Natural killer cell (primary cell): Measurements from ENCODE around the gene RHEX. TPM values are rescaled to one million over a fixed set of nuclear protein-coding genes. Genes with fewer than 3 reads are reported as not detected.

Experiments
- ATAC-seq, 3 donors: fragments of 150-1000 bp in 2 of 3; fragments of 200-7000 bp in 1 of 3; cut with Tn5 transposase; 1 replicate in 1 of 3; 2 replicates in 2 of 3; pipeline ENCODE4 v1.10.0; 2021; ENCODE audit warnings: mild to moderate bottlenecking in 2 of 3, moderate library complexity in 2 of 3
- DNase-seq, 2 donors: peaks; one replicate each; pipeline versions ENCODE4 v3.0.0 to v3.0.0-alpha.2; 2013 to 2021; ENCODE audit warnings: mixed read lengths in 1 of 2
- H3K27ac ChIP-seq: one replicate; pipeline ENCODE4 v1.5.1; 2013; ENCODE audit warnings: mild to moderate bottlenecking, low read length
- H3K27me3 ChIP-seq: one replicate; pipeline ENCODE4 v1.6.1; 2013; ENCODE audit warnings: low read length; ENCODE audit not compliant: control insufficient read depth, insufficient read depth
- H3K36me3 ChIP-seq: one replicate; pipeline ENCODE4 v1.6.1; 2013; ENCODE audit warnings: low read length; ENCODE audit not compliant: control insufficient read depth, insufficient read depth
- H3K4me1 ChIP-seq: one replicate; pipeline ENCODE4 v1.6.1; 2013; ENCODE audit warnings: low read length; ENCODE audit not compliant: control insufficient read depth, insufficient read depth
- H3K4me3 ChIP-seq: one replicate; pipeline ENCODE4 v1.5.1; 2013; ENCODE audit warnings: low read length
- H3K9me3 ChIP-seq: one replicate; pipeline ENCODE4 v1.6.1; 2013; ENCODE audit warnings: low read length; ENCODE audit not compliant: control insufficient read depth, insufficient read depth
- H3K27ac Mint-ChIP-seq, 2 donors: one replicate each; pipeline ENCODE4 v1.8.0; 2022; ENCODE audit warnings: mild to moderate bottlenecking in 2 of 2, mixed read lengths in 2 of 2, moderate library complexity in 1 of 2
- H3K27me3 Mint-ChIP-seq, 2 donors: one replicate each; pipeline ENCODE4 v1.8.0; 2022; ENCODE audit warnings: low read depth in 2 of 2, mixed read lengths in 2 of 2
- H3K36me3 Mint-ChIP-seq: one replicate; pipeline ENCODE4 v1.8.0; 2022; ENCODE audit warnings: mixed read lengths
- H3K4me1 Mint-ChIP-seq, 2 donors: one replicate each; pipeline ENCODE4 v1.8.0; 2022; ENCODE audit warnings: mixed read lengths in 2 of 2
- H3K4me3 Mint-ChIP-seq: one replicate; pipeline ENCODE4 v1.8.0; 2022; ENCODE audit warnings: mild to moderate bottlenecking, moderate library complexity, mixed read lengths
- H3K9me3 Mint-ChIP-seq, 2 donors: one replicate each; pipeline ENCODE4 v1.8.0; 2022; ENCODE audit warnings: mixed read lengths in 2 of 2
- CTCF ChIP-seq: fragments of 200-600 bp; IDR thresholded peaks from one replicate; pipeline ENCODE4 v1.8.0; 2022; ENCODE audit warnings: antibody characterized with exemption
- WGBS: methylation state at CpG from one replicate; pipeline ENCODE4 v1.1.7; 2013; ENCODE audit warnings: missing lambda C conversion rate; ENCODE audit not compliant: insufficient coverage; 5-methylcytosine and 5-hydroxymethylcytosine counted together
- intact Hi-C: fragments of 100-400 bp; cut with micrococcal nuclease; formaldehyde crosslinking; loops from one replicate; pipeline ENCODE4 v1.14.2; 2022
- total RNA-seq, 4 donors: library from RNA; stranded (reverse); fragments of 120-200 nt in 1 of 4; gene quantifications; one replicate each; pipeline versions ENCODE4 v1.2.3 to v1.2.4, GENCODE V29; 2013 to 2022

RHEX gene
- total RNA-seq, 3 donors from 2014 or later (not counting 1 experiment from before 2014, with no cell fraction given): 0.24 to 21.3 TPM; not detected in 1

GRCh38 chr1:206037581-206037980 lies 15.4 kb upstream of the RHEX start:
- no peak overlapping the region for H3K4me3 Mint-ChIP-seq
- WGBS: 90% methylated on average over 9 of the region's 9 CpGs
- Histone ChIP-seq H3K27ac (peak overlapping the region; percentile 64), H3K27me3 (no peaks in the 10 kb centered on the region), H3K9me3 (no peaks in the 10 kb centered on the region), H3K4me3 (no peak overlapping the region), H3K4me1 (peaks cover 8% of the 10 kb centered on the region), H3K36me3 (no peaks in the 10 kb centered on the region)
- H3K4me1 Mint-ChIP-seq: peaks cover 0 to 7% of the 10 kb centered on the region in 2 donors
- TF ChIP-seq CTCF: no peak
- no peaks in the 10 kb centered on the region for H3K36me3 Mint-ChIP-seq
- DNase-seq (no peak), ATAC-seq (no peak)
- peaks cover 22% of the 10 kb centered on the region in 2 donors for H3K27me3 Mint-ChIP-seq
- no peaks in the 10 kb centered on the region for H3K9me3 Mint-ChIP-seq
- H3K27ac Mint-ChIP-seq: no peak overlapping the region
- intact Hi-C loops: no loop called here

- DNase-seq (no peak), ATAC-seq (no peak)
- WGBS: 34% methylated on average over 5 of the region's 7 CpGs
- Mint-ChIP-seq H3K4me1 (peaks cover 0 to 7% of the 10 kb centered on the region in 2 donors), H3K27ac (no peak overlapping the region), H3K36me3 (no peaks in the 10 kb centered on the region), H3K4me3 (no peak overlapping the region), H3K9me3 (no peaks in the 10 kb centered on the region), H3K27me3 (peaks cover 17 to 22% of the 10 kb centered on the region in 2 donors)
- Histone ChIP-seq H3K4me1 (peaks cover 13% of the 10 kb centered on the region), H3K4me3 (no peak overlapping the region), H3K36me3 (no peaks in the 10 kb centered on the region), H3K27me3 (no peaks in the 10 kb centered on the region), H3K9me3 (no peaks in the 10 kb centered on the region), H3K27ac (peak overlapping the region; percentile 56)
- TF ChIP-seq CTCF: no peak
- intact Hi-C loops: no loop called here
These were observed 13.7 kb upstream of the RHEX start for GRCh38 chr1:206039046-206039973.

- DNase-seq: no peak
- no peak overlapping the region for H3K4me3 Mint-ChIP-seq
- intact Hi-C loops: no loop called here
- Histone ChIP-seq H3K36me3 (no peaks in the 10 kb centered on the region), H3K4me3 (no peak overlapping the region), H3K27me3 (no peaks in the 10 kb centered on the region), H3K27ac (no peak overlapping the region), H3K4me1 (peaks cover 10% of the 10 kb centered on the region), H3K9me3 (no peaks in the 10 kb centered on the region)
- H3K36me3 Mint-ChIP-seq: no peaks in the 10 kb centered on the region
- WGBS: 85% methylated on average over 5 of the region's 5 CpGs
- peaks cover 0 to 7% of the 10 kb centered on the region in 2 donors for H3K4me1 Mint-ChIP-seq
- H3K27me3 Mint-ChIP-seq: peaks cover 13 to 22% of the 10 kb centered on the region in 2 donors
- H3K27ac Mint-ChIP-seq: no peak overlapping the region
- no peaks in the 10 kb centered on the region for H3K9me3 Mint-ChIP-seq
- no peak for TF ChIP-seq CTCF
- no peak for ATAC-seq
These were observed 12.6 kb upstream of the RHEX start for GRCh38 chr1:206040328-206040727.
